SH-SY5Y (cell line): Measurements from ENCODE around the gene RAET1G.

Experiments used
- GATA2 ChIP-seq: IDR thresholded peaks from 2 replicates; pipeline ENCODE4 v1.6.1; 2011; ENCODE audit warnings: mild to moderate bottlenecking, low read depth, low read length
- GATA3 ChIP-seq: IDR thresholded peaks from 2 replicates; pipeline ENCODE4 v1.6.1; 2011; ENCODE audit warnings: low read depth, mild to moderate bottlenecking, low read length, moderate library complexity

Gene RAET1G

GRCh38 chr6:149922642-149923326 lies at the start of gene RAET1G:
Gene RAET1G (minus strand): TSS chr6:149923121. CDS start chr6:149923010, 111 bp downstream.
- TF ChIP-seq GATA2 (no peak), GATA3 (no peak)

GRCh38 chr6:149969635-149970034 lies 46.7 kb upstream of the RAET1G start:
- TF ChIP-seq GATA3 (no peak), GATA2 (no peak)

GRCh38 chr6:149967591-149967990 lies 44.7 kb upstream of the RAET1G start:
- TF ChIP-seq GATA3 (no peak), GATA2 (no peak)

- TF ChIP-seq GATA2 = no peak
- TF ChIP-seq GATA3 = no peak
Measured at GRCh38 chr6:149965194-149966020, 42.5 kb upstream of the RAET1G start.

- TF ChIP-seq GATA2 = no peak
Measured at GRCh38 chr6:149964308-149965193, 41.6 kb upstream of the RAET1G start.

GRCh38 chr6:149963462-149964307 lies 40.8 kb upstream of the RAET1G start, which contains the start of gene ULBP1:
Gene ULBP1 (plus strand): TSS chr6:149963943. CDS start chr6:149964050, 107 bp downstream.
- TF ChIP-seq GATA3 = no peak
- TF ChIP-seq GATA2 = no peak

GRCh38 chr6:149963212-149963461 lies 40.2 kb upstream of the RAET1G start:
- TF ChIP-seq GATA2 (no peak), GATA3 (no peak)

- TF ChIP-seq GATA2 = no peak
- TF ChIP-seq GATA3 = no peak
Measured at GRCh38 chr6:149962461-149963211, 39.7 kb upstream of the RAET1G start.

- TF ChIP-seq GATA3 (no peak), GATA2 (no peak)
Measured at GRCh38 chr6:149961728-149962425, 39.0 kb upstream of the RAET1G start.

- TF ChIP-seq GATA3 = no peak
Measured at GRCh38 chr6:149960488-149960887, 37.6 kb upstream of the RAET1G start.

- TF ChIP-seq GATA2 (no peak), GATA3 (no peak)
Measured at GRCh38 chr6:149951626-149952025, 28.7 kb upstream of the RAET1G start.

- TF ChIP-seq GATA2 (no peak), GATA3 (no peak)
Measured at GRCh38 chr6:149951096-149951495, 28.2 kb upstream of the RAET1G start.

GRCh38 chr6:149950423-149950822 lies 27.5 kb upstream of the RAET1G start:
- TF ChIP-seq GATA2 (no peak), GATA3 (no peak)
